ENCODE data around the gene MAD1L1. TPM values are rescaled to one million over a fixed set of nuclear protein-coding genes. Genes with fewer than 3 reads are reported as not detected.

Gene MAD1L1
- total and polyA plus RNA-seq, 2 of the 13 experiments (the other 11 are each of a cell fraction or from before 2014, with no cell fraction given) = 17.4 to 64.7 TPM

DNA sequence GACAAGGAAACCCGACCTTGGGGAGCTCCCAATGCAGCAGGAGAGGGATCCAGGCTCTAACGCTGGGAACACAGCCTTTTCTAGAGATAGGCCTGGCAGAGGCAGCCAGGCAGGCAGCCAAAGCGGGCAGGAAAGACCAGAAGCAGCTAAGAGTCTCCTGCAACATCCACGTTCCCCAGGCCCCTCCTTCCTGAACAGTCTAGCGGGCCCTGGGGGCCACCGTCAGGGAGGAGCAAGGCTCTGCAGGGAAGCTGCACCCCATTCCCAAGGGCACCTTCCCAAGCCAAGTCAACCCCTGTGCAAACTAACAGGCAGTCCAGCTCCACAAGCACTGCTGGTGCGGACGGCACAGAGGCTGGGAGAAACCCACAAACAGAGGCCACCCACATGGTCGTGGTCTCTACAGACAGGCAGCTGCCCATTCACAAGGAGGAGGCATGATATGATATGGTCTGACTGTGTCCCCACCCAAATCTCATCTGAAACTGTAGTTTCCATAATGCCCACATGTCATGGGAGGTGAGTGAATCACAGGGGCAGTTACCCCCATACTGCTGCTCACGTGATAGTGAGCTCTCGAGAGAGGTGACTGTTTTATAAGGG lies 115.7 kb downstream of the MAD1L1 start (continued):
- TF ChIP-seq, protein P1, sequence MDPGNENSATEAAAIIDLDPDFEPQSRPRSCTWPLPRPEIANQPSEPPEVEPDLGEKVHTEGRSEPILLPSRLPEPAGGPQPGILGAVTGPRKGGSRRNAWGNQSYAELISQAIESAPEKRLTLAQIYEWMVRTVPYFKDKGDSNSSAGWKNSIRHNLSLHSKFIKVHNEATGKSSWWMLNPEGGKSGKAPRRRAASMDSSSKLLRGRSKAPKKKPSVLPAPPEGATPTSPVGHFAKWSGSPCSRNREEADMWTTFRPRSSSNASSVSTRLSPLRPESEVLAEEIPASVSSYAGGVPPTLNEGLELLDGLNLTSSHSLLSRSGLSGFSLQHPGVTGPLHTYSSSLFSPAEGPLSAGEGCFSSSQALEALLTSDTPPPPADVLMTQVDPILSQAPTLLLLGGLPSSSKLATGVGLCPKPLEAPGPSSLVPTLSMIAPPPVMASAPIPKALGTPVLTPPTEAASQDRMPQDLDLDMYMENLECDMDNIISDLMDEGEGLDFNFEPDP (CRISPR knock-in tag; conservative IDR thresholded peaks at IDR 0.05) = no peak
- TF ChIP-seq ZNF546 (CRISPR knock-in tag; conservative IDR thresholded peaks at IDR 0.05) (no peak), ZNF382 (CRISPR knock-in tag; IDR thresholded peaks at IDR 0.05; ENCODE audit: borderline replicate concordance) (no peak), EED (CRISPR knock-in tag; IDR thresholded peaks at IDR 0.05) (no peak), HNF4A (CRISPR knock-in tag; IDR thresholded peaks at IDR 0.05) (no peak), SP5 (CRISPR knock-in tag; IDR thresholded peaks at IDR 0.05; ENCODE audit: borderline replicate concordance, low read depth) (no peak), ATRX (CRISPR knock-in tag; IDR thresholded peaks at IDR 0.05; ENCODE audit: borderline replicate concordance) (no peak), HNRNPL (IDR thresholded peaks at IDR 0.05; ENCODE audit: low read depth, low read length) (no peak)
- TF ChIP-seq, protein P2, sequence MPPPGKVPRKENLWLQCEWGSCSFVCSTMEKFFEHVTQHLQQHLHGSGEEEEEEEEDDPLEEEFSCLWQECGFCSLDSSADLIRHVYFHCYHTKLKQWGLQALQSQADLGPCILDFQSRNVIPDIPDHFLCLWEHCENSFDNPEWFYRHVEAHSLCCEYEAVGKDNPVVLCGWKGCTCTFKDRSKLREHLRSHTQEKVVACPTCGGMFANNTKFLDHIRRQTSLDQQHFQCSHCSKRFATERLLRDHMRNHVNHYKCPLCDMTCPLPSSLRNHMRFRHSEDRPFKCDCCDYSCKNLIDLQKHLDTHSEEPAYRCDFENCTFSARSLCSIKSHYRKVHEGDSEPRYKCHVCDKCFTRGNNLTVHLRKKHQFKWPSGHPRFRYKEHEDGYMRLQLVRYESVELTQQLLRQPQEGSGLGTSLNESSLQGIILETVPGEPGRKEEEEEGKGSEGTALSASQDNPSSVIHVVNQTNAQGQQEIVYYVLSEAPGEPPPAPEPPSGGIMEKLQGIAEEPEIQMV (CRISPR knock-in tag; IDR thresholded peaks at IDR 0.05; ENCODE audit: low read depth) = no peak
- TF ChIP-seq, protein P3, sequence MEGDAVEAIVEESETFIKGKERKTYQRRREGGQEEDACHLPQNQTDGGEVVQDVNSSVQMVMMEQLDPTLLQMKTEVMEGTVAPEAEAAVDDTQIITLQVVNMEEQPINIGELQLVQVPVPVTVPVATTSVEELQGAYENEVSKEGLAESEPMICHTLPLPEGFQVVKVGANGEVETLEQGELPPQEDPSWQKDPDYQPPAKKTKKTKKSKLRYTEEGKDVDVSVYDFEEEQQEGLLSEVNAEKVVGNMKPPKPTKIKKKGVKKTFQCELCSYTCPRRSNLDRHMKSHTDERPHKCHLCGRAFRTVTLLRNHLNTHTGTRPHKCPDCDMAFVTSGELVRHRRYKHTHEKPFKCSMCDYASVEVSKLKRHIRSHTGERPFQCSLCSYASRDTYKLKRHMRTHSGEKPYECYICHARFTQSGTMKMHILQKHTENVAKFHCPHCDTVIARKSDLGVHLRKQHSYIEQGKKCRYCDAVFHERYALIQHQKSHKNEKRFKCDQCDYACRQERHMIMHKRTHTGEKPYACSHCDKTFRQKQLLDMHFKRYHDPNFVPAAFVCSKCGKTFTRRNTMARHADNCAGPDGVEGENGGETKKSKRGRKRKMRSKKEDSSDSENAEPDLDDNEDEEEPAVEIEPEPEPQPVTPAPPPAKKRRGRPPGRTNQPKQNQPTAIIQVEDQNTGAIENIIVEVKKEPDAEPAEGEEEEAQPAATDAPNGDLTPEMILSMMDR (CRISPR knock-in tag; IDR thresholded peaks at IDR 0.05) = no peak
- TF ChIP-seq, protein P4, sequence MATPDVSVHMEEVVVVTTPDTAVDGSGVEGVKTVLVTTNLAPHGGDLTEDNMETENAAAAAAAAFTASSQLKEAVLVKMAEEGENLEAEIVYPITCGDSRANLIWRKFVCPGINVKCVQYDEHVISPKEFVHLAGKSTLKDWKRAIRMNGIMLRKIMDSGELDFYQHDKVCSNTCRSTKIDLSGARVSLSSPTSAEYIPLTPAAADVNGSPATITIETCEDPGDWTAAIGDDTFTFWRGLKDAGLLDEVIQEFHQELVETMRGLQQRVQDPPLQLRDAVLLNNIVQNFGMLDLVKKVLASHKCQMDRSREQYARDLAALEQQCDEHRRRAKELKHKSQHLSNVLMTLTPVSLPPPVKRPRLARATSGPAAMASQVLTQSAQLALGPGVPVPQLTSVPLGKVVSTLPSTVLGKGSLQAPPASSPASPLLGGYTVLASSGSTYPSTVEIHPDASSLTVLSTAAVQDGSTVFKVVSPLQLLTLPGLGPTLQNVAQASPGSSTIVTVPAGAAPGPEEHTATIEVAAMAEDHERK (CRISPR knock-in tag; IDR thresholded peaks at IDR 0.05; ENCODE audit: low read depth) = no peak

Data from HepG2 (cell line).